Keratinocyte (primary cell): ENCODE results near the gene CD40. TPM values are rescaled to one million over a fixed set of nuclear protein-coding genes. Genes with fewer than 3 reads are reported as not detected.

Experiments
- DNase-seq: peaks from one replicate; pipeline ENCODE4 v3.0.0-alpha.2; 2011; ENCODE audit warnings: low read depth, missing footprints, low spot score
- FAIRE-seq: peaks from 2 replicates; lab custom pipeline; 2011; peaks lifted over from hg19 to GRCh38; lab: Jason Lieb, UNC
- H2AFZ ChIP-seq: 2 replicates; pipeline ENCODE4 v1.6.0; 2012; ENCODE audit warnings: low read length, control low read depth, inconsistent platforms; ENCODE audit not compliant: control insufficient read depth
- H3K27ac ChIP-seq: 2 replicates; pipeline ENCODE4 v1.5.1; 2011; ENCODE audit warnings: low read length; ENCODE audit not compliant: control insufficient read depth, insufficient read depth
- H3K27me3 ChIP-seq: 3 replicates; pipeline ENCODE4 v1.6.0; 2011; ENCODE audit warnings: low read length; ENCODE audit not compliant: control insufficient read depth, insufficient read depth; ENCODE audit errors: extremely low read depth
- H3K36me3 ChIP-seq, 2 experiments: 2 replicates in 1 of 2; 3 replicates in 1 of 2; pipeline ENCODE4 v1.5.1; 2011; ENCODE audit warnings: low read length in 2 of 2, mild to moderate bottlenecking in 1 of 2; ENCODE audit not compliant: control insufficient read depth in 2 of 2, insufficient read depth in 2 of 2; ENCODE audit errors: extremely low read depth in 1 of 2
- H3K4me1 ChIP-seq: 3 replicates; pipeline ENCODE4 v1.5.1; 2011; ENCODE audit warnings: low read length; ENCODE audit not compliant: control insufficient read depth, insufficient read depth; ENCODE audit errors: extremely low read depth
- H3K4me2 ChIP-seq: 3 replicates; pipeline ENCODE4 v1.6.0; 2011; ENCODE audit warnings: low read depth, low read length; ENCODE audit not compliant: control insufficient read depth, insufficient read depth; ENCODE audit errors: extremely low read depth
- H3K4me3 ChIP-seq, 3 experiments: fragments of 200-600 bp in 1 of 3; sonication (generic) in 1 of 3; 2 replicates in 2 of 3; 3 replicates in 1 of 3; pipeline ENCODE4 v1.5.1; 2011 to 2016; ENCODE audit warnings: low read length in 3 of 3, mild to moderate bottlenecking in 3 of 3, control low read depth in 2 of 3, inconsistent platforms in 1 of 3, low read depth in 1 of 3, mixed read lengths in 1 of 3, mixed run types in 1 of 3, moderate library complexity in 1 of 3; ENCODE audit not compliant: control insufficient read depth in 2 of 3, insufficient read depth in 2 of 3; ENCODE audit errors: extremely low read depth in 1 of 3
- H3K79me2 ChIP-seq: 2 replicates; pipeline ENCODE4 v1.6.0; 2012; ENCODE audit warnings: low read length; ENCODE audit not compliant: control insufficient read depth, insufficient read depth
- H3K9ac ChIP-seq: 3 replicates; pipeline ENCODE4 v1.6.0; 2011; ENCODE audit warnings: low read length; ENCODE audit not compliant: control insufficient read depth, insufficient read depth; ENCODE audit errors: extremely low read depth
- H3K9me1 ChIP-seq: 3 replicates; pipeline ENCODE4 v1.6.0; 2011; ENCODE audit warnings: low read length; ENCODE audit not compliant: control insufficient read depth, insufficient read depth; ENCODE audit errors: extremely low read depth
- H3K9me3 ChIP-seq: 2 replicates; pipeline ENCODE4 v1.5.1; 2012; ENCODE audit warnings: low read depth, low read length; ENCODE audit not compliant: control insufficient read depth
- H4K20me1 ChIP-seq: 3 replicates; pipeline ENCODE4 v1.6.0; 2011; ENCODE audit warnings: low read length; ENCODE audit not compliant: control insufficient read depth, insufficient read depth; ENCODE audit errors: extremely low read depth
- CTCF ChIP-seq, 3 experiments: IDR thresholded peaks in 1 of 3; conservative IDR thresholded peaks in 1 of 3; optimal IDR thresholded peaks in 1 of 3; 2 replicates in 2 of 3; 3 replicates in 1 of 3; pipeline versions ENCODE3 to v1.5.1; 2011; ENCODE audit warnings: low read length in 3 of 3, mild to moderate bottlenecking in 3 of 3, moderate library complexity in 2 of 3, control low read depth in 1 of 3, inconsistent platforms in 1 of 3; ENCODE audit not compliant: insufficient read depth in 2 of 3; ENCODE audit errors: extremely low read depth in 1 of 3
- EZH2 ChIP-seq: IDR thresholded peaks from one replicate; pipeline ENCODE4 v1.6.1; 2012; ENCODE audit warnings: inconsistent platforms, mild to moderate bottlenecking, low read length, moderate library complexity
- dilution Hi-C: fragments of 300-500 bp; cut with MboI; formaldehyde crosslinking; loops from one replicate; pipeline ENCODE4 v1.7.0; 2020; ENCODE audit warnings: low sequenced_read_pairs; ENCODE audit not compliant: extremely low pct_ligation_motif_present
- polyA plus RNA-seq, 5 experiments: library from polyadenylated mRNA; depleted of rRNA in 3 of 5; stranded (reverse) in 3 of 5; stranded (forward) in 1 of 5; unstranded in 1 of 5; fragments of >200 nt; gene quantifications; 1 replicate in 1 of 5; 2 replicates in 3 of 5; 3 replicates in 1 of 5; pipeline versions ENCODE4 v1.2.1 to v1.2.3, GENCODE V29; 2011 to 2012; ENCODE audit warnings: missing spikeins in 2 of 5, low read depth in 1 of 5, low replicate concordance in 1 of 5

Gene CD40
- polyA plus RNA-seq, 1 donor (not counting 4 experiments of a cell fraction or from before 2014, with no cell fraction given) = 13.4 TPM

GRCh38 chr20:46107061-46107460 is 11.1 kb upstream of the CD40 start:
- Histone ChIP-seq H3K9me3 (no peaks in the 10 kb centered on the region), H3K36me3 (no peaks in the 10 kb centered on the region), H3K79me2 (no peaks in the 10 kb centered on the region), H3K4me3 (no peak overlapping the region), H3K27ac (no peak overlapping the region), H4K20me1 (no peaks in the 10 kb centered on the region), H3K4me1 (no peaks in the 10 kb centered on the region), H3K9ac (no peak overlapping the region), H2AFZ (no peak overlapping the region), H3K9me1 (no peaks in the 10 kb centered on the region), H3K4me2 (no peak overlapping the region), H3K27me3 (peaks cover 14% of the 10 kb centered on the region)
- dilution Hi-C loops = no loop called here
- FAIRE-seq (no peak), DNase-seq (no peak)
- no peak for TF ChIP-seq EZH2
- no peak for TF ChIP-seq CTCF (optimal IDR thresholded peaks at IDR 0.05 in 1 of 3, IDR thresholded peaks at IDR 0.05 in 1 of 3, conservative IDR thresholded peaks at IDR 0.05 in 1 of 3; ENCODE audit: extremely low read depth in 1 of 3, insufficient read depth in 2 of 3, low read length in 3 of 3)

DNA sequence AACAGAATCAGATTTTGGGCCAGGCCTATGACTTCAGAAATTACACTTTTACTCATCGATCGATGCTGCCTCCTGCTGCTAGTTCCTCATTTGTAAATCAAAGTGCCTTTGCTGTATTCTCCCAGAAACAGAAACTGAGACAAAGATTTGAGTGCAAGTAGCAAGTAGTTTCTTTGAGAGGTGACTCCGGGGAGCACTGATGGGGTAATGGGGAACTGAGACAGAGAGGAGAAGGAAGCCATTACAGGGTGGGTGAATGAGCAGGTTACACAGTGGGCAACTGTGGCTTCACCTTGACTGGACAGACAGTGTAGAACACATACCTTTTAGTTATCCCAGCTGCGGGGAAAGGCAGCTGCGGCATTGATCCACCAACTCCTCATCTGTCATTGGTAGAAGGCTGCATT is 9.7 kb upstream of the CD40 start:
- Histone ChIP-seq H3K27ac (no peak overlapping the region), H3K36me3 (no peaks in the 10 kb centered on the region), H3K4me1 (no peaks in the 10 kb centered on the region), H3K9me1 (no peaks in the 10 kb centered on the region), H4K20me1 (no peaks in the 10 kb centered on the region), H3K27me3 (peaks cover 12% of the 10 kb centered on the region), H3K79me2 (no peaks in the 10 kb centered on the region), H3K9me3 (no peaks in the 10 kb centered on the region), H3K4me3 (no peak overlapping the region), H2AFZ (no peak overlapping the region), H3K9ac (no peak overlapping the region), H3K4me2 (no peak overlapping the region)
- TF ChIP-seq CTCF (optimal IDR thresholded peaks at IDR 0.05 in 1 of 3, IDR thresholded peaks at IDR 0.05 in 1 of 3, conservative IDR thresholded peaks at IDR 0.05 in 1 of 3; ENCODE audit: extremely low read depth in 1 of 3, insufficient read depth in 2 of 3, low read length in 3 of 3) (no peak), EZH2 (no peak)
- DNase-seq (no peak), FAIRE-seq (no peak)
- dilution Hi-C loops = no loop called here
